ENCODE measurements around the gene ZBTB7C. TPM values are rescaled to one million over a fixed set of nuclear protein-coding genes. Genes with fewer than 3 reads are reported as not detected.

Gene ZBTB7C
- total and polyA plus RNA-seq, 8 donors: 1.7 to 8.7 (median 2.7) TPM

GRCh38 chr18:48037481-48038271 lies 371.5 kb downstream of the ZBTB7C start:
- no peaks in the 10 kb centered on the region for H3K27me3 ChIP-seq
- intact Hi-C loops (cut with DNase I): no loop called here
- no peak overlapping the region for H3K4me3 ChIP-seq
- no peaks in the 10 kb centered on the region for H3K9me3 ChIP-seq
- TF ChIP-seq, protein P1, sequence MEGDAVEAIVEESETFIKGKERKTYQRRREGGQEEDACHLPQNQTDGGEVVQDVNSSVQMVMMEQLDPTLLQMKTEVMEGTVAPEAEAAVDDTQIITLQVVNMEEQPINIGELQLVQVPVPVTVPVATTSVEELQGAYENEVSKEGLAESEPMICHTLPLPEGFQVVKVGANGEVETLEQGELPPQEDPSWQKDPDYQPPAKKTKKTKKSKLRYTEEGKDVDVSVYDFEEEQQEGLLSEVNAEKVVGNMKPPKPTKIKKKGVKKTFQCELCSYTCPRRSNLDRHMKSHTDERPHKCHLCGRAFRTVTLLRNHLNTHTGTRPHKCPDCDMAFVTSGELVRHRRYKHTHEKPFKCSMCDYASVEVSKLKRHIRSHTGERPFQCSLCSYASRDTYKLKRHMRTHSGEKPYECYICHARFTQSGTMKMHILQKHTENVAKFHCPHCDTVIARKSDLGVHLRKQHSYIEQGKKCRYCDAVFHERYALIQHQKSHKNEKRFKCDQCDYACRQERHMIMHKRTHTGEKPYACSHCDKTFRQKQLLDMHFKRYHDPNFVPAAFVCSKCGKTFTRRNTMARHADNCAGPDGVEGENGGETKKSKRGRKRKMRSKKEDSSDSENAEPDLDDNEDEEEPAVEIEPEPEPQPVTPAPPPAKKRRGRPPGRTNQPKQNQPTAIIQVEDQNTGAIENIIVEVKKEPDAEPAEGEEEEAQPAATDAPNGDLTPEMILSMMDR (IDR thresholded peaks at IDR 0.05): peak in 1 of 2 donors; percentile 8
- no peaks in the 10 kb centered on the region for H3K4me1 ChIP-seq
- no peak overlapping the region for H3K27ac ChIP-seq
- DNase-seq: peak in 1 of 4 donors; percentile 30
- peak; percentile 36 for ATAC-seq
- H3K36me3 ChIP-seq: no peaks in the 10 kb centered on the region

DNA sequence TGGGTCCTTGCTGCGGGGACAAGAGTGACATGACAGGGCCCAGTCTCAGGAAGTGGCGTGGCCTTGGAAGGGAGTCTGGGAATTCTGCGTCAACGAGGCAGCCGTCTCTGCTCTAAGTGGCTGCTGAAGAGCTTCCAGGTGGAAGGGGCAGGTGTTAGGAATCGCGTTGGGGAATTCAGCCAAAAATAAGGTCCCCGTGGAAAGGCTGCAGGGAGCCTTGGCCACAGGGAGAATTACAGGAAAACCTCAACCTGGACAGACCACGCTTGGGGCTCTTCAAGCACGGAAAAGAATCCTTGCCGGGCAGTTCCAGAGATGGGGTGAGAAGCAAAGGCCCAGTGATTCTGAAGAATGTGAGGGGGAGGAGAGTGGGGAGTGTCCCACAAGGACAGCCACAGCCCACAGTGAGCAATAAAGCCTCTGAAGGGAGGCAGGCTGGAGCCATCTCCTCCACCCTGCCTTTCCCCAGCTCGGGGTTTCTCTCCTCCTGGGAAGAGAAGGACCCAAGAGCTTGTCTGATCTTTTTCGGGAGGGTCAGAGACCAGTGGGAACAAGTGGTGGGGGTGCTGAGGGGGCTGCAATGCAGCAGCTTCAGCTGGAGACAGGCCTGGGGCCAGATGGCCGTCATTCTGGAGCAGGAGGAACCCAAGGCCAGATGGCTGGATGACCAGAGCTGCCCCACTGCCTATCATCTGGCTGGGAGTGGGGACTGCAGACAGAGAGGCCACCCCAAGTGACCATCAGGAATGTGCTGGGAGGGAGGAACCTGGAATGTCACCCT lies 372.4 kb downstream of the ZBTB7C start:
- DNase-seq (peak in 1 of 4 donors; percentile 41), ATAC-seq (peak; percentile 64)
- no peak overlapping the region for H3K4me3 ChIP-seq
- intact Hi-C loops (cut with DNase I): no loop called here
- H3K36me3 ChIP-seq: no peaks in the 10 kb centered on the region
- no peak overlapping the region for H3K27ac ChIP-seq
- H3K27me3 ChIP-seq: no peaks in the 10 kb centered on the region
- H3K9me3 ChIP-seq: no peaks in the 10 kb centered on the region
- TF ChIP-seq, protein P1 (IDR thresholded peaks at IDR 0.05): no peak
- H3K4me1 ChIP-seq: no peaks in the 10 kb centered on the region

DNA sequence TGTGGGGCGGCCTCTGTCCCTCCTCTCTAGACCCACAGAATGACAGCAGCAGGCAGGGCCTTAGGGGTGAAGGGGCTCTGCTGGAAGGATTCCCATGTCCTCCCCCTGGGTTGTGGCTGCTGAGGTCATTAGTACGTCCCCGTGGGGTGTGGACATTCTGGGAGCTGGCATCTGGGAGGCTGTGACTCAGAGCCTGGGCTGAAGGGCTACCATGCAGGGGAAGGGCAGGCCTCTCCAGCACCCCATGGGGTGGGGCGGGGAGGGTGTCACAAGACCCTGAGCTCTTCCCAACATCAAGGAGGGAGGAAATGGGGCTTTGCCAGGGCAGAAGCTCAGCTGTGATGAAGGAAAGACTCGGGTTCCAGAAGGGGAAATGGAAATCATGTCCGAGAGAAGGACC lies 373.0 kb downstream of the ZBTB7C start:
- Histone ChIP-seq H3K36me3 (no peaks in the 10 kb centered on the region), H3K4me1 (no peaks in the 10 kb centered on the region), H3K9me3 (no peaks in the 10 kb centered on the region), H3K27me3 (no peaks in the 10 kb centered on the region), H3K4me3 (no peak overlapping the region), H3K27ac (no peak overlapping the region)
- peak in 1 of 4 donors; percentile 44 for DNase-seq
- peak; percentile 30 for ATAC-seq
- TF ChIP-seq, protein P1 (IDR thresholded peaks at IDR 0.05): no peak
- intact Hi-C loops (cut with DNase I): no loop called here

GRCh38 chr18:48035556-48035860 lies 373.7 kb downstream of the ZBTB7C start:
- Histone ChIP-seq H3K27me3 (no peaks in the 10 kb centered on the region), H3K9me3 (no peaks in the 10 kb centered on the region), H3K4me3 (no peak overlapping the region), H3K36me3 (no peaks in the 10 kb centered on the region), H3K4me1 (no peaks in the 10 kb centered on the region), H3K27ac (no peak overlapping the region)
- intact Hi-C loops (cut with DNase I): no loop called here
- no peak for ATAC-seq
- DNase-seq: peak in 1 of 4 donors; percentile 1
- TF ChIP-seq, protein P1 (IDR thresholded peaks at IDR 0.05): no peak

Data from left lung (tissue), 10 donors.